HepG2 (cell line): ENCODE results near the gene IMPACT. TPM values are rescaled to one million over a fixed set of nuclear protein-coding genes. Genes with fewer than 3 reads are reported as not detected.

Experiments used
- ATAC-seq: fragments of 200-7000 bp; cut with Tn5 transposase; 3 replicates; pipeline ENCODE4 v1.9.1; 2020; ENCODE audit warnings: mild to moderate bottlenecking, moderate library complexity
- BruUV-seq: library from RNA; stranded (reverse); fragments of 400-500 nt; replicated peaks from 2 replicates; lab custom pipeline; 2021; lab: Mats Ljungman, UMichigan
- CTCF ChIA-PET: fragments of 300-600 bp; formaldehyde crosslinking; extraction: SDS; loops from one replicate; lab custom pipeline; 2021; ENCODE audit warnings: low total read pairs, inconsistent platforms, low intra/inter-chr PET ratio; lab: Yijun Ruan, JAX
- POLR2A ChIA-PET: fragments of 350-600 bp; sonication (Branson Sonifier 250); formaldehyde crosslinking; loops from one replicate; lab custom pipeline; 2020; ENCODE audit warnings: antibody characterized with exemption, inconsistent platforms; lab: Yijun Ruan, JAX
- DNase-seq: peaks from one replicate; pipeline ENCODE4 v3.0.0-alpha.2; 2015; ENCODE audit warnings: low spot score
- FAIRE-seq: peaks from 3 replicates; lab custom pipeline; 2011; peaks lifted over from hg19 to GRCh38; lab: Jason Lieb, UNC
- H2AFZ ChIP-seq: one replicate; pipeline ENCODE4 v1.6.1; 2011; ENCODE audit warnings: low read length, inconsistent platforms
- H3K27ac ChIP-seq: fragments of 300-600 bp; 3 replicates; pipeline ENCODE4 v1.8.0; 2011; ENCODE audit warnings: mixed run types, mild to moderate bottlenecking, mixed read lengths, low read length, inconsistent platforms; ENCODE audit not compliant: insufficient read depth; ENCODE audit errors: extremely low read length
- H3K27me3 ChIP-seq, 2 experiments: fragments of 200-600 bp in 1 of 2; 2 replicates in 1 of 2; 3 replicates in 1 of 2; pipeline versions ENCODE4 v1.6.0 to v1.8.0; 2011; ENCODE audit warnings: low read length in 2 of 2, mild to moderate bottlenecking in 2 of 2, moderate library complexity in 2 of 2, inconsistent platforms in 1 of 2; ENCODE audit not compliant: insufficient read depth in 2 of 2, control insufficient read depth in 1 of 2
- H3K36me3 ChIP-seq, 2 experiments: fragments of 200-600 bp in 1 of 2; replicated peaks in 1 of 2; 2 replicates in 1 of 2; 3 replicates in 1 of 2; pipeline versions ENCODE4 v1.5.1 to v1.8.0; 2011; ENCODE audit warnings: low read length in 2 of 2, inconsistent platforms in 1 of 2; ENCODE audit not compliant: insufficient read depth in 2 of 2, control insufficient read depth in 1 of 2
- H3K4me1 ChIP-seq: 2 replicates; pipeline ENCODE4 v1.5.1; 2012; ENCODE audit warnings: low read length, inconsistent platforms; ENCODE audit not compliant: insufficient read depth
- H3K4me2 ChIP-seq: 2 replicates; pipeline ENCODE4 v1.6.0; 2011; ENCODE audit warnings: low read depth, low read length, inconsistent platforms
- H3K4me3 ChIP-seq, 3 experiments: fragments of 200-600 bp in 1 of 3; sonication (generic), shearing (Covaris generic) in 1 of 3; replicated peaks in 1 of 3; 2 replicates each; pipeline ENCODE4 v1.5.1; 2011 to 2016; ENCODE audit warnings: low read length in 3 of 3, inconsistent platforms in 2 of 3, low read depth in 2 of 3, mild to moderate bottlenecking in 2 of 3, control low read depth in 1 of 3, mixed read lengths in 1 of 3; ENCODE audit not compliant: insufficient read depth in 1 of 3
- H3K79me2 ChIP-seq: one replicate; pipeline ENCODE4 v1.6.1; 2011; ENCODE audit warnings: low read length, inconsistent platforms; ENCODE audit not compliant: insufficient read depth
- H3K9ac ChIP-seq: 2 replicates; pipeline ENCODE4 v1.6.0; 2011; ENCODE audit warnings: mild to moderate bottlenecking, low read depth, low read length, inconsistent platforms; ENCODE audit not compliant: insufficient read depth
- H3K9me3 ChIP-seq: 2 replicates; pipeline ENCODE4 v1.5.1; 2012; ENCODE audit warnings: mild to moderate bottlenecking, low read length
- H4K20me1 ChIP-seq: 2 replicates; pipeline ENCODE4 v1.6.0; 2011; ENCODE audit warnings: inconsistent platforms, mild to moderate bottlenecking, low read length, moderate library complexity; ENCODE audit not compliant: insufficient read depth
- ATF4 ChIP-seq, 2 experiments: fragments of 450-650 bp in 1 of 2; sonication (generic) in 1 of 2; formaldehyde crosslinking; IDR thresholded peaks; 2 replicates each; pipeline versions ENCODE4 v1.5.0 to v1.8.0; 2020 to 2022; ENCODE audit warnings: mild to moderate bottlenecking in 1 of 2, missing genetic modification reagents in 1 of 2
- CHD2 ChIP-seq: IDR thresholded peaks from 2 replicates; pipeline ENCODE4 v1.6.1; 2011; ENCODE audit warnings: low read depth, low read length, improper control_type of control experiment
- HMG20A ChIP-seq: IDR thresholded peaks from 2 replicates; pipeline ENCODE4 v1.6.1; 2016; ENCODE audit warnings: borderline replicate concordance
- HMG20B ChIP-seq: conservative IDR thresholded peaks from 2 replicates; pipeline ENCODE4 v1.6.1; 2016; ENCODE audit warnings: missing genetic modification reagents, missing compliant biosample characterization
- NBN ChIP-seq: fragments of 450-650 bp; conservative IDR thresholded peaks from 2 replicates; pipeline ENCODE4 v1.6.1; 2017
- NFIB ChIP-seq: sonication (generic); formaldehyde crosslinking; IDR thresholded peaks from 2 replicates; pipeline ENCODE4 v1.9.0; 2021; ENCODE audit warnings: missing genetic modification reagents, mild to moderate bottlenecking, borderline replicate concordance
- NFYB ChIP-seq: sonication (generic); formaldehyde crosslinking; IDR thresholded peaks from 2 replicates; pipeline ENCODE4 v1.4.0; 2020; ENCODE audit warnings: missing genetic modification reagents
- REPIN1 ChIP-seq: sonication (generic); formaldehyde crosslinking; IDR thresholded peaks from 2 replicates; pipeline ENCODE4 v1.8.0; 2022; ENCODE audit warnings: missing genetic modification reagents, low read depth, mild to moderate bottlenecking, borderline replicate concordance
- SALL1 ChIP-seq: sonication (generic); formaldehyde crosslinking; IDR thresholded peaks from 2 replicates; pipeline ENCODE4 v1.8.0; 2022; ENCODE audit warnings: mild to moderate bottlenecking, missing genetic modification reagents
- ZNF121 ChIP-seq: sonication (generic); formaldehyde crosslinking; IDR thresholded peaks from 2 replicates; pipeline ENCODE4 v1.5.0; 2020; ENCODE audit warnings: mild to moderate bottlenecking, missing genetic modification reagents
- ZNF260 ChIP-seq: sonication (generic); formaldehyde crosslinking; IDR thresholded peaks from 2 replicates; pipeline ENCODE4 v1.4.0; 2020; ENCODE audit warnings: missing genetic modification reagents, low read depth, mild to moderate bottlenecking, borderline replicate concordance
- ZNF607 ChIP-seq: sonication (generic); formaldehyde crosslinking; IDR thresholded peaks from 2 replicates; pipeline ENCODE4 v1.5.1; 2020; ENCODE audit warnings: missing genetic modification reagents, mild to moderate bottlenecking, borderline replicate concordance
- ZNF75D ChIP-seq: sonication (generic); formaldehyde crosslinking; IDR thresholded peaks from 2 replicates; pipeline ENCODE4 v1.8.1; 2023; ENCODE audit warnings: missing genetic modification reagents, mild to moderate bottlenecking, borderline replicate concordance
- WGBS: methylation state at CpG from one replicate; pipeline ENCODE4 v1.1.6; 2017; ENCODE audit warnings: low lambda C conversion rate; 5-methylcytosine and 5-hydroxymethylcytosine counted together
- in situ Hi-C: cut with HindIII; loops from 2 replicates; pipeline ENCODE4 v1.10.0; 2017; ENCODE audit warnings: low pct_unique_long_range_greater_than_20kb; ENCODE audit not compliant: extremely low pct_ligation_motif_present
- intact Hi-C: fragments of 100-400 bp; cut with micrococcal nuclease; formaldehyde crosslinking; loops from one replicate; pipeline ENCODE4 v1.10.0; 2022; ENCODE audit not compliant: unreplicated experiment
- polyA plus RNA-seq, 8 experiments: library from polyadenylated mRNA; depleted of rRNA in 3 of 8; stranded (reverse) in 7 of 8; unstranded in 1 of 8; fragments of >200 nt; fragmentation: Illumina TruSeq in 4 of 8; extraction: Trizol in 4 of 8; gene quantifications; 2 replicates each; pipeline versions ENCODE4 v1.2.1 to v1.2.3, GENCODE V29; 2011 to 2016; ENCODE audit warnings: low read depth in 4 of 8, missing spikeins in 1 of 8, mixed read lengths in 1 of 8; ENCODE audit not compliant: insufficient read depth in 1 of 8
- total RNA-seq, 5 experiments: library from RNA; depleted of rRNA; stranded (reverse); fragments of >200 nt; fragmentation: Illumina TruSeq; extraction: Trizol; gene quantifications; 2 replicates each; pipeline ENCODE4 v1.2.3, GENCODE V29; 2016; ENCODE audit warnings: low read depth in 1 of 5
- TF ChIP-seq, protein P1 (sequence below): sonication (generic); formaldehyde crosslinking; IDR thresholded peaks from 2 replicates; pipeline ENCODE4 v1.4.0; 2020; ENCODE audit warnings: missing genetic modification reagents, borderline replicate concordance

The IMPACT gene
- total and polyA plus RNA-seq, 2 of the 13 experiments (the other 11 are each of a cell fraction or from before 2014, with no cell fraction given): 5.0 to 7.7 TPM

GRCh38 chr18:24380163-24380747, 46.2 kb upstream of the IMPACT start (continued):
- TF ChIP-seq ZNF75D (CRISPR knock-in tag) (no peak), CHD2 (no peak), REPIN1 (CRISPR knock-in tag) (no peak), ZNF607 (no peak), ATF4 (CRISPR knock-in tag; IDR thresholded peaks at IDR 0.05) (no peak)
- TF ChIP-seq, protein P1, sequence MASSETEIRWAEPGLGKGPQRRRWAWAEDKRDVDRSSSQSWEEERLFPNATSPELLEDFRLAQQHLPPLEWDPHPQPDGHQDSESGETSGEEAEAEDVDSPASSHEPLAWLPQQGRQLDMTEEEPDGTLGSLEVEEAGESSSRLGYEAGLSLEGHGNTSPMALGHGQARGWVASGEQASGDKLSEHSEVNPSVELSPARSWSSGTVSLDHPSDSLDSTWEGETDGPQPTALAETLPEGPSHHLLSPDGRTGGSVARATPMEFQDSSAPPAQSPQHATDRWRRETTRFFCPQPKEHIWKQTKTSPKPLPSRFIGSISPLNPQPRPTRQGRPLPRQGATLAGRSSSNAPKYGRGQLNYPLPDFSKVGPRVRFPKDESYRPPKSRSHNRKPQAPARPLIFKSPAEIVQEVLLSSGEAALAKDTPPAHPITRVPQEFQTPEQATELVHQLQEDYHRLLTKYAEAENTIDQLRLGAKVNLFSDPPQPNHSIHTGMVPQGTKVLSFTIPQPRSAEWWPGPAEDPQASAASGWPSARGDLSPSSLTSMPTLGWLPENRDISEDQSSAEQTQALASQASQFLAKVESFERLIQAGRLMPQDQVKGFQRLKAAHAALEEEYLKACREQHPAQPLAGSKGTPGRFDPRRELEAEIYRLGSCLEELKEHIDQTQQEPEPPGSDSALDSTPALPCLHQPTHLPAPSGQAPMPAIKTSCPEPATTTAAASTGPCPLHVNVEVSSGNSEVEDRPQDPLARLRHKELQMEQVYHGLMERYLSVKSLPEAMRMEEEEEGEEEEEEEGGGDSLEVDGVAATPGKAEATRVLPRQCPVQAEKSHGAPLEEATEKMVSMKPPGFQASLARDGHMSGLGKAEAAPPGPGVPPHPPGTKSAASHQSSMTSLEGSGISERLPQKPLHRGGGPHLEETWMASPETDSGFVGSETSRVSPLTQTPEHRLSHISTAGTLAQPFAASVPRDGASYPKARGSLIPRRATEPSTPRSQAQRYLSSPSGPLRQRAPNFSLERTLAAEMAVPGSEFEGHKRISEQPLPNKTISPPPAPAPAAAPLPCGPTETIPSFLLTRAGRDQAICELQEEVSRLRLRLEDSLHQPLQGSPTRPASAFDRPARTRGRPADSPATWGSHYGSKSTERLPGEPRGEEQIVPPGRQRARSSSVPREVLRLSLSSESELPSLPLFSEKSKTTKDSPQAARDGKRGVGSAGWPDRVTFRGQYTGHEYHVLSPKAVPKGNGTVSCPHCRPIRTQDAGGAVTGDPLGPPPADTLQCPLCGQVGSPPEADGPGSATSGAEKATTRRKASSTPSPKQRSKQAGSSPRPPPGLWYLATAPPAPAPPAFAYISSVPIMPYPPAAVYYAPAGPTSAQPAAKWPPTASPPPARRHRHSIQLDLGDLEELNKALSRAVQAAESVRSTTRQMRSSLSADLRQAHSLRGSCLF (CRISPR knock-in tag): no peak

- H3K4me3 ChIP-seq: no peak overlapping the region
- H2AFZ ChIP-seq: no peak overlapping the region
- BruUV-seq: no TSS peak
- no peaks in the 10 kb centered on the region for H3K79me2 ChIP-seq
- ChIA-PET POLR2A (no interaction called here), CTCF (no interaction called here)
- no peak overlapping the region for H3K27ac ChIP-seq
- 0% methylated on average over 1 of the region's 1 CpG for WGBS
- H3K27me3 ChIP-seq: no peaks in the 10 kb centered on the region
- no peak for DNase-seq
- TF ChIP-seq ZNF121: 0 out of 2 replicates have a peak, but pooled peaks have one; percentile 38
- no peak for TF ChIP-seq HMG20A
- no peak for TF ChIP-seq NFIB (CRISPR knock-in tag)
- no peak for TF ChIP-seq HMG20B (CRISPR knock-in tag)
- TF ChIP-seq NBN: no peak
- no peak for TF ChIP-seq SALL1 (CRISPR knock-in tag)
- TF ChIP-seq NFYB: no peak
- no peak for TF ChIP-seq ZNF260 (CRISPR knock-in tag)
- TF ChIP-seq CHD2: no peak
- no peak overlapping the region for H3K4me2 ChIP-seq
- no peaks in the 10 kb centered on the region for H3K36me3 ChIP-seq
- no peak for ATAC-seq
- no peaks in the 10 kb centered on the region for H3K4me1 ChIP-seq
- no peaks in the 10 kb centered on the region for H4K20me1 ChIP-seq
- in situ Hi-C loops (no loop called here), intact Hi-C loops (no loop called here)
- H3K9me3 ChIP-seq: no peaks in the 10 kb centered on the region
- no peak for FAIRE-seq
- no peak overlapping the region for H3K9ac ChIP-seq
Observed at GRCh38 chr18:24381126-24381525, 45.3 kb upstream of the IMPACT start.
